WTC11 (cell line): Measurements from ENCODE around the gene VWA8. TPM values are rescaled to one million over a fixed set of nuclear protein-coding genes. Genes with fewer than 3 reads are reported as not detected.

ENCODE experiments used
- ATAC-seq: fragments of 200-7000 bp; cut with Tn5 transposase; 2 replicates; pipeline ENCODE4 v1.10.0; 2021; ENCODE audit warnings: mild to moderate bottlenecking, moderate library complexity
- CTCF ChIA-PET: fragments of 300-600 bp; sonication (Branson Sonifier 250); formaldehyde crosslinking; loops from one replicate; lab custom pipeline; 2021; ENCODE audit warnings: antibody characterized with exemption; lab: Charles Lee
- POLR2A ChIA-PET: fragments of 350-600 bp; sonication (Branson Sonifier 250); formaldehyde crosslinking; loops from one replicate; lab custom pipeline; 2021; ENCODE audit warnings: antibody characterized with exemption; lab: Charles Lee
- DNase-seq: peaks from one replicate; pipeline ENCODE4 v3.0.0; 2021; ENCODE audit warnings: low spot score
- H3K27ac Mint-ChIP-seq: 2 replicates; pipeline ENCODE4 v1.8.0; 2021; ENCODE audit warnings: mixed read lengths
- H3K27me3 Mint-ChIP-seq: 2 replicates; pipeline ENCODE4 v1.8.0; 2021; ENCODE audit warnings: low read depth, mild to moderate bottlenecking, moderate library complexity, mixed read lengths
- H3K36me3 Mint-ChIP-seq: 2 replicates; pipeline ENCODE4 v1.8.0; 2021; ENCODE audit warnings: mixed read lengths
- H3K4me1 Mint-ChIP-seq: 2 replicates; pipeline ENCODE4 v1.8.0; 2022; ENCODE audit warnings: mixed read lengths
- H3K4me3 Mint-ChIP-seq: 2 replicates; pipeline ENCODE4 v1.8.0; 2021; ENCODE audit warnings: mild to moderate bottlenecking, moderate library complexity, mixed read lengths
- H3K9me3 Mint-ChIP-seq: 2 replicates; pipeline ENCODE4 v1.8.0; 2021; ENCODE audit warnings: mixed read lengths
- CTCF ChIP-seq: fragments of 200-600 bp; IDR thresholded peaks from 2 replicates; pipeline ENCODE4 v1.8.0; 2022; ENCODE audit warnings: antibody characterized with exemption
- FOXJ3 ChIP-seq: sonication (generic); formaldehyde crosslinking; IDR thresholded peaks from 2 replicates; pipeline ENCODE4 v1.9.0; 2021; ENCODE audit warnings: missing genetic modification reagents, mild to moderate bottlenecking, borderline replicate concordance
- FOXP4 ChIP-seq: sonication (generic); formaldehyde crosslinking; IDR thresholded peaks from 2 replicates; pipeline ENCODE4 v1.8.0; 2022; ENCODE audit warnings: mild to moderate bottlenecking, missing genetic modification reagents
- JUN ChIP-seq: sonication (generic); formaldehyde crosslinking; IDR thresholded peaks from 2 replicates; pipeline ENCODE4 v1.8.0; 2023; ENCODE audit warnings: mild to moderate bottlenecking, missing genetic modification reagents
- KAT7 ChIP-seq: sonication (generic); formaldehyde crosslinking; IDR thresholded peaks from 2 replicates; pipeline ENCODE4 v1.8.1; 2023; ENCODE audit warnings: missing genetic modification reagents, mild to moderate bottlenecking, borderline replicate concordance
- NFATC4 ChIP-seq: fragments of 250-450 bp; sonication (Bioruptor Pico); IDR thresholded peaks from 2 replicates; pipeline ENCODE4 v1.9.0; 2021; ENCODE audit warnings: mild to moderate bottlenecking
- NR1H2 ChIP-seq: sonication (generic); formaldehyde crosslinking; IDR thresholded peaks from 2 replicates; pipeline ENCODE4 v1.9.0; 2021; ENCODE audit warnings: mild to moderate bottlenecking, moderate library complexity, missing genetic modification reagents
- PREB ChIP-seq: sonication (generic); formaldehyde crosslinking; IDR thresholded peaks from 2 replicates; pipeline ENCODE4 v1.8.1; 2022; ENCODE audit warnings: mild to moderate bottlenecking, missing genetic modification reagents, moderate library complexity, borderline replicate concordance
- RORB ChIP-seq: fragments of 250-450 bp; sonication (Bioruptor Pico); IDR thresholded peaks from 2 replicates; pipeline ENCODE4 v1.9.0; 2021; ENCODE audit warnings: mild to moderate bottlenecking
- SOX15 ChIP-seq: fragments of 250-450 bp; sonication (Bioruptor Pico); IDR thresholded peaks from 2 replicates; pipeline ENCODE4 v1.9.0; 2021; ENCODE audit warnings: mild to moderate bottlenecking
- SP1 ChIP-seq: sonication (generic); formaldehyde crosslinking; conservative IDR thresholded peaks from 2 replicates; pipeline ENCODE4 v1.8.1; 2022; ENCODE audit warnings: missing genetic modification reagents
- STAT6 ChIP-seq: sonication (generic); formaldehyde crosslinking; conservative IDR thresholded peaks from 2 replicates; pipeline ENCODE4 v1.8.1; 2023; ENCODE audit warnings: mild to moderate bottlenecking, low read depth, missing genetic modification reagents, moderate library complexity
- ZBTB21 ChIP-seq: sonication (generic); formaldehyde crosslinking; IDR thresholded peaks from 2 replicates; pipeline ENCODE4 v1.8.1; 2023; ENCODE audit warnings: mild to moderate bottlenecking, missing genetic modification reagents, borderline replicate concordance
- ZMAT4 ChIP-seq: fragments of 250-450 bp; sonication (Bioruptor Pico); IDR thresholded peaks from 2 replicates; pipeline ENCODE4 v1.9.0; 2021; ENCODE audit warnings: mild to moderate bottlenecking
- ZNF121 ChIP-seq: sonication (generic); formaldehyde crosslinking; IDR thresholded peaks from 2 replicates; pipeline ENCODE4 v1.8.0; 2023; ENCODE audit warnings: missing genetic modification reagents
- ZNF263 ChIP-seq: sonication (generic); formaldehyde crosslinking; IDR thresholded peaks from 2 replicates; pipeline ENCODE4 v1.8.1; 2022; ENCODE audit warnings: low read depth, mild to moderate bottlenecking, moderate library complexity, missing genetic modification reagents
- ZNF423 ChIP-seq: fragments of 250-450 bp; sonication (Bioruptor Pico); IDR thresholded peaks from 2 replicates; pipeline ENCODE4 v2.1.2; 2022; ENCODE audit warnings: mild to moderate bottlenecking, moderate library complexity
- total RNA-seq: library from RNA; stranded (reverse); gene quantifications from 3 replicates; pipeline ENCODE4 v1.2.3, GENCODE V29; 2021
- TF ChIP-seq, protein P1 (sequence below): fragments of 250-450 bp; sonication (Bioruptor Pico); IDR thresholded peaks from 2 replicates; pipeline ENCODE4 v1.8.0; 2021; ENCODE audit warnings: mild to moderate bottlenecking
- TF ChIP-seq, protein P2 (sequence below): sonication (generic); formaldehyde crosslinking; IDR thresholded peaks from 2 replicates; pipeline ENCODE4 v1.8.0; 2022; ENCODE audit warnings: mild to moderate bottlenecking, missing genetic modification reagents

The VWA8 gene
- total RNA-seq, 1 experiment from 2014 or later: 19.9 TPM

GRCh38 chr13:41582027-41582463 is 378.9 kb downstream of the VWA8 start (continued):
- TF ChIP-seq CTCF: no peak
- no peak for TF ChIP-seq SP1
- no peak for TF ChIP-seq FOXJ3 (CRISPR knock-in tag)
- no peak for TF ChIP-seq ZNF121 (CRISPR knock-in tag)
- no peak for TF ChIP-seq STAT6 (CRISPR knock-in tag)
- no peak for TF ChIP-seq PREB (CRISPR knock-in tag)
- TF ChIP-seq NFATC4 (CRISPR knock-in tag): no peak
- TF ChIP-seq, all 79 proteins: peak for 0

DNA sequence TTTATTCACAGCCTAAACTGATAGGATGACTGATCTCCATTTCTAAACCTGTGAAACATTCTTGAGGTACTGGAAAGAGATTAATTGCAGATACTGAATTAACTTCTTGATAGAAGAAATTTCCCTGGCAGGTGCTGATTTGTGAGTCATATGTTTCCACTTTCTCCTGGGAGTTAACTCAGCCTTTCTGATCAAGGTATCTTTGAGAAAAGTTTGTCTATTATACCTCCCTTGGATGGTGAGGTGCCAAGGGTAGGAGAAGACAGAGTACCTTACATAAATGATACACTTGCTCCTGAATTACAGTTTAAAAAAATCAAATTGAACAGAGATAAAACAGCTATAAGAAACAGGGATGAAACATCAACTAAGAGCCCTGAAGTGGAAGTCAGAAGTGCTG is 380.6 kb downstream of the VWA8 start:
- Mint-ChIP-seq H3K27me3 (no peaks in the 10 kb centered on the region), H3K4me3 (no peak overlapping the region), H3K9me3 (no peaks in the 10 kb centered on the region), H3K27ac (no peak overlapping the region), H3K4me1 (peaks cover 5% of the 10 kb centered on the region), H3K36me3 (peaks cover 15% of the 10 kb centered on the region)
- POLR2A ChIA-PET: no interaction called here
- ATAC-seq (no peak), DNase-seq (no peak)
- TF ChIP-seq RORB (CRISPR knock-in tag) (no peak), JUN (no peak), PREB (CRISPR knock-in tag) (no peak), ZNF423 (CRISPR knock-in tag) (no peak), ZNF121 (CRISPR knock-in tag) (no peak), FOXP4 (CRISPR knock-in tag) (no peak), ZNF263 (no peak), SOX15 (CRISPR knock-in tag) (no peak), ZMAT4 (CRISPR knock-in tag) (no peak), NR1H2 (CRISPR knock-in tag) (no peak), KAT7 (CRISPR knock-in tag) (no peak), ZBTB21 (no peak)
- TF ChIP-seq, protein P1, sequence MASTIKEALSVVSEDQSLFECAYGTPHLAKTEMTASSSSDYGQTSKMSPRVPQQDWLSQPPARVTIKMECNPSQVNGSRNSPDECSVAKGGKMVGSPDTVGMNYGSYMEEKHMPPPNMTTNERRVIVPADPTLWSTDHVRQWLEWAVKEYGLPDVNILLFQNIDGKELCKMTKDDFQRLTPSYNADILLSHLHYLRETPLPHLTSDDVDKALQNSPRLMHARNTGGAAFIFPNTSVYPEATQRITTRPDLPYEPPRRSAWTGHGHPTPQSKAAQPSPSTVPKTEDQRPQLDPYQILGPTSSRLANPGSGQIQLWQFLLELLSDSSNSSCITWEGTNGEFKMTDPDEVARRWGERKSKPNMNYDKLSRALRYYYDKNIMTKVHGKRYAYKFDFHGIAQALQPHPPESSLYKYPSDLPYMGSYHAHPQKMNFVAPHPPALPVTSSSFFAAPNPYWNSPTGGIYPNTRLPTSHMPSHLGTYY: no peak
- TF ChIP-seq, protein P2, sequence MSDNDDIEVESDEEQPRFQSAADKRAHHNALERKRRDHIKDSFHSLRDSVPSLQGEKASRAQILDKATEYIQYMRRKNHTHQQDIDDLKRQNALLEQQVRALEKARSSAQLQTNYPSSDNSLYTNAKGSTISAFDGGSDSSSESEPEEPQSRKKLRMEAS: no peak
- CTCF ChIA-PET: no interaction called here
